Body of pancreas (tissue), 4 donors: ENCODE measurements around the gene ASAH2. TPM values are rescaled to one million over a fixed set of nuclear protein-coding genes. Genes with fewer than 3 reads are reported as not detected.

ENCODE experiments used
- ATAC-seq: fragments of 150-250 bp; one replicate; pipeline ENCODE4 v1.9.1; 2016
- DNase-seq, 4 donors: peaks; one replicate each; pipeline ENCODE4 v3.0.0-alpha.2; 2019
- H3K27ac ChIP-seq, 4 donors: fragments of 200-600 bp; sonication (generic); 1 replicate in 3 of 4; 2 replicates in 1 of 4; pipeline versions ENCODE4 v1.5.1 to v1.6.1; 2016 to 2019; ENCODE audit warnings: mild to moderate bottlenecking in 1 of 4, mixed read lengths in 1 of 4, moderate library complexity in 1 of 4
- H3K27me3 ChIP-seq, 2 donors: fragments of 200-600 bp; sonication (generic); one replicate each; pipeline ENCODE4 v1.6.0; 2016; ENCODE audit warnings: mild to moderate bottlenecking in 1 of 2
- H3K36me3 ChIP-seq, 2 donors: fragments of 200-600 bp; sonication (generic); replicated peaks in 1 of 2; 2 replicates each; pipeline ENCODE4 v1.5.1; 2016; ENCODE audit warnings: low read depth in 2 of 2; ENCODE audit not compliant: insufficient read depth in 1 of 2
- H3K4me1 ChIP-seq: fragments of 200-600 bp; sonication (generic); one replicate; pipeline ENCODE4 v1.6.0; 2016
- H3K4me3 ChIP-seq, 2 donors: fragments of 200-600 bp; sonication (generic); 1 replicate in 1 of 2; 2 replicates in 1 of 2; pipeline ENCODE4 v1.5.1; 2016 to 2019
- H3K9me3 ChIP-seq, 3 donors: fragments of 200-600 bp; sonication (generic); 1 replicate in 2 of 3; 2 replicates in 1 of 3; pipeline ENCODE4 v1.5.1; 2016
- CTCF ChIP-seq, 7 experiments: fragments of 450-650 bp in 4 of 7; fragments of 200-600 bp in 3 of 7; sonication (generic) in 3 of 7; IDR thresholded peaks; one replicate each; pipeline ENCODE4 v1.5.1; 2016 to 2019; ENCODE audit warnings: antibody characterized with exemption in 7 of 7
- POLR2A ChIP-seq, 3 donors: fragments of 450-650 bp; IDR thresholded peaks; one replicate each; pipeline ENCODE4 v1.6.1; 2016; ENCODE audit warnings: antibody characterized with exemption in 3 of 3, mild to moderate bottlenecking in 2 of 3
- WGBS, 2 donors: methylation state at CpG; one replicate each; pipeline ENCODE4 v1.1.5; 2017; 5-methylcytosine and 5-hydroxymethylcytosine counted together
- intact Hi-C: fragments of 100-400 bp; cut with DNase I; formaldehyde crosslinking; loops from one replicate; pipeline ENCODE4 v1.15.1; 2023
- total RNA-seq, 2 donors: library from RNA; depleted of rRNA; stranded (reverse); fragments of >200 nt; gene quantifications; one replicate each; pipeline ENCODE4 v1.1.0, GENCODE V29; 2016

The ASAH2 gene
- total RNA-seq, 2 donors from 2014 or later, result 0.33 to 1.0 TPM

DNA sequence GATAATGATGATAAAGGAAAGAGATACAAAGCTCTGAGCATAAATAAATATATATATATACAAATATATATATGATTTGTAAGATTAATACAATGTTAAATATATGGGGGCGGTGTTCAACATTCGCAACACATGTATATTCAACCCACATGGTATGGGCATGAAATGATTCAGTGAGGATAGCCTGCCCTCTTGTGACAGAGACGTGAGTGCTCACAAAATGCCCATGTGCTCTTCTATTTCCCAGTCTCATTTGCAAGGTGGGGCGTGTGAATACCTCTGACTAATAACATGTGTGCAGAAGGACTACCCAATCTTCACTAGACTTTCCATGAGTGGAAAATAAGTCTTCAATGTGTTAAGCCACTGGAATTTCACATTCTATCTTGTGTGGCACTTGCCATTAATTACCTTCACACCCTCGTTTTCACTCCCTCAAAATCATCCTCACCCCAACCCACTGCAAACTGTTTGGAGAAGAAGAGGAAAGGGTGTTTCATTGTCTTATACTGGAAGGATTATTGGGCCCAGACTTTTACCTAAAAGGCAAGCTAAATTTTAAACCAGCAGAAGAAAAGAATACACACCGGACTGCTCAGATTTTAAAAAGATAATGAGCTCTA lies 26.9 kb downstream of the ASAH2 start:
- Histone ChIP-seq H3K9me3 (no peaks in the 10 kb centered on the region), H3K36me3 (no peaks in the 10 kb centered on the region), H3K27me3 (no peaks in the 10 kb centered on the region), H3K27ac (peak overlapping the region in 1 of 4 donors; percentile 29), H3K4me3 (no peak overlapping the region), H3K4me1 (peaks cover 5% of the 10 kb centered on the region)
- intact Hi-C loops, result no loop called here
- WGBS, 2 donors, result 19 to 26% methylated on average over 6 of the region's 6 CpGs
- TF ChIP-seq POLR2A (IDR thresholded peaks at IDR 0.05) (no peak), CTCF (IDR thresholded peaks at IDR 0.05) (peak; percentile 18 to 78 (median 65))
- peak; percentile 40 to 71 (median 63) for DNase-seq
- ATAC-seq, result peak; percentile 74

- no peaks in the 10 kb centered on the region for H3K9me3 ChIP-seq
- no peaks in the 10 kb centered on the region for H3K27me3 ChIP-seq
- ATAC-seq (no peak), DNase-seq (no peak)
- H3K4me1 ChIP-seq, result peaks cover 5% of the 10 kb centered on the region
- TF ChIP-seq POLR2A (IDR thresholded peaks at IDR 0.05), result no peak
- no peak for TF ChIP-seq CTCF (IDR thresholded peaks at IDR 0.05)
- H3K4me3 ChIP-seq, result no peak overlapping the region
- 88 to 98% methylated on average over 2 of the region's 2 CpGs for WGBS, 2 donors
- H3K36me3 ChIP-seq, result no peaks in the 10 kb centered on the region
- H3K27ac ChIP-seq, result no peak overlapping the region
- intact Hi-C loops, result no loop called here
These were observed 29.1 kb downstream of the ASAH2 start for GRCh38 chr10:50222199-50222598.

DNA sequence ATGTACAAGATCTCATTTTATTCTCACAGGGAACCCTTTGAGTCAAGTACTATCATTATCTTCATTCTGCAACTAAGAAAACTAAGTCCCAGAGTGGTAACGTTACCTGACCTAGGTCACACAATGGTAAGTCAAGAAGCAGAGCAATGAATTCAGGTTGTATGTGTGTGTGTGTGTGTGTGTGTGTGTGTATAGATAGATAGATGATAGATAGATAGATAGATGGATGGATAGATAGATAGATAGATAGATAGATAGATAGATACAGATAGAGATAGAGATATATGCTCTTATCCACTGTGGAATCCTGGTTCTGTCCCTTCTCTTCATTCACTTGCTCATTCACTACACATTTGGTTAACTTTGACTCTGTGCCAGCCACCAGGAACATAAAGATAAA lies 29.8 kb downstream of the ASAH2 start:
- H3K27me3 ChIP-seq, result no peaks in the 10 kb centered on the region
- H3K4me3 ChIP-seq, result no peak overlapping the region
- peaks cover 10% of the 10 kb centered on the region for H3K4me1 ChIP-seq
- no peak overlapping the region for H3K27ac ChIP-seq
- 65 to 91% methylated on average over 1 of the region's 1 CpG for WGBS, 2 donors
- no peaks in the 10 kb centered on the region for H3K9me3 ChIP-seq
- no peak for TF ChIP-seq CTCF (IDR thresholded peaks at IDR 0.05)
- no peak for TF ChIP-seq POLR2A (IDR thresholded peaks at IDR 0.05)
- DNase-seq, result no peak
- intact Hi-C loops, result no loop called here
- ATAC-seq, result no peak
- no peaks in the 10 kb centered on the region for H3K36me3 ChIP-seq

- no peak overlapping the region for H3K27ac ChIP-seq
- H3K4me3 ChIP-seq, result no peak overlapping the region
- ATAC-seq, result no peak
- H3K27me3 ChIP-seq, result no peaks in the 10 kb centered on the region
- no peak for DNase-seq
- no peaks in the 10 kb centered on the region for H3K36me3 ChIP-seq
- peaks cover 10% of the 10 kb centered on the region for H3K4me1 ChIP-seq
- TF ChIP-seq POLR2A (IDR thresholded peaks at IDR 0.05) (no peak), CTCF (IDR thresholded peaks at IDR 0.05) (no peak)
- 97 to 99% methylated on average over 2 of the region's 2 CpGs for WGBS, 2 donors
- intact Hi-C loops, result no loop called here
- H3K9me3 ChIP-seq, result no peaks in the 10 kb centered on the region
These were observed 31.7 kb downstream of the ASAH2 start for GRCh38 chr10:50219646-50220045.

DNA sequence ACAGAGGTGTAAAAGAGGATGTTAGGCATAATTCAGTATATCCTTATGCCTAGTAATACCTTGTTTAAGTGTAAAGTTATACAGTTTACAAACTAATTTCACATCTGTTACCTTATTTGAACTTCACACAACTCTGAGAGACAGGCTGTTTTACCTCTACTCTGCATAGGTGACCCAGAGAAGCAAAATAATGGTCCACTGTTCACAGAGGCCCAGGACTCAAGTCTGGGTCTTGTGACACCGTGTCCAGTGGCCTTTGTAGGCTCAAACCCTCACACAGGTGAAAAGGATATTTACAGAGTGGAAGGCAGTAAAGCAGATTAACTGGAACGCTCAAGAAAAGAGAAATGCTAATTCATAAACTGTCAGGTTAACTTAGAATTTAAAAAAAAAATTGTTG lies 32.1 kb downstream of the ASAH2 start:
- DNase-seq (no peak), ATAC-seq (no peak)
- no peaks in the 10 kb centered on the region for H3K27me3 ChIP-seq
- no peaks in the 10 kb centered on the region for H3K36me3 ChIP-seq
- H3K4me3 ChIP-seq, result no peak overlapping the region
- H3K4me1 ChIP-seq, result peaks cover 7% of the 10 kb centered on the region
- WGBS, 2 donors, result 77 to 86% methylated on average over 2 of the region's 2 CpGs
- no peaks in the 10 kb centered on the region for H3K9me3 ChIP-seq
- H3K27ac ChIP-seq, result no peak overlapping the region
- TF ChIP-seq POLR2A (IDR thresholded peaks at IDR 0.05), result no peak
- no peak for TF ChIP-seq CTCF (IDR thresholded peaks at IDR 0.05)
- intact Hi-C loops, result no loop called here
